Hepatocyte (in vitro differentiated cells): ENCODE results near the gene P2RY12.

Experiments
- CTCF ChIP-seq: fragments of 200-600 bp; sonication (generic); IDR thresholded peaks from 2 replicates; pipeline ENCODE4 v1.5.1; 2016; ENCODE audit warnings: antibody characterized with exemption, mild to moderate bottlenecking; ENCODE audit not compliant: poor library complexity
- EZH2 ChIP-seq: fragments of 200-600 bp; sonication (generic); IDR thresholded peaks from 2 replicates; pipeline ENCODE4 v1.6.1; 2016; ENCODE audit warnings: antibody characterized with exemption, mild to moderate bottlenecking, borderline replicate concordance

GRCh38 chr3:151432616-151433372, 48.2 kb upstream of the P2RY12 start:
- TF ChIP-seq CTCF (no peak), EZH2 (no peak)
